ENCODE data around the gene FAM161B.

Gene FAM161B

GRCh38 chr14:73884438-73885190, 65.3 kb downstream of the FAM161B start:
- no peak for DNase-seq (ENCODE audit: extremely low read depth in 1 of 2, low read depth in 1 of 2)
